Measurements from ENCODE around the gene FZD1. TPM values are rescaled to one million over a fixed set of nuclear protein-coding genes. Genes with fewer than 3 reads are reported as not detected.
"Not testable (repeated sequence)": the region's sequence is repeated elsewhere in the genome, so short reads cannot be mapped to it uniquely, and the experiment has no call there.

FZD1 gene
- total RNA-seq, 1 donor from 2014 or later: 20.6 TPM

GRCh38 chr7:91297939-91298338 lies 33.7 kb downstream of the FZD1 start:
- no peak for DNase-seq (ENCODE audit: low read depth)

GRCh38 chr7:91299952-91300775 lies 35.9 kb downstream of the FZD1 start:
- DNase-seq (ENCODE audit: low read depth): no peak

- DNase-seq (ENCODE audit: low read depth): no peak
These were observed 38.6 kb downstream of the FZD1 start for GRCh38 chr7:91302794-91303193.

- no peak for DNase-seq (ENCODE audit: low read depth)
These were observed 42.0 kb downstream of the FZD1 start for GRCh38 chr7:91306266-91306665.

- DNase-seq (ENCODE audit: low read depth): no peak
These were observed 43.2 kb downstream of the FZD1 start for GRCh38 chr7:91307467-91307866.

- not testable (repeated sequence) for DNase-seq (ENCODE audit: low read depth)
These were observed 44.0 kb downstream of the FZD1 start for GRCh38 chr7:91308191-91308590.

- DNase-seq (ENCODE audit: low read depth): peak; percentile 60
These were observed 46.7 kb downstream of the FZD1 start for GRCh38 chr7:91310830-91311460.

GRCh38 chr7:91311839-91312238 lies 47.6 kb downstream of the FZD1 start:
- peak; percentile 34 for DNase-seq (ENCODE audit: low read depth)

GRCh38 chr7:91313113-91313512 lies 48.9 kb downstream of the FZD1 start:
- DNase-seq (ENCODE audit: low read depth): no peak

- no peak for DNase-seq (ENCODE audit: low read depth)
These were observed 50.5 kb downstream of the FZD1 start for GRCh38 chr7:91314591-91315323.

- DNase-seq (ENCODE audit: low read depth): no peak
These were observed 52.2 kb downstream of the FZD1 start for GRCh38 chr7:91316426-91316825.

GRCh38 chr7:91319351-91319750 lies 55.1 kb downstream of the FZD1 start:
- peak; percentile 47 for DNase-seq (ENCODE audit: low read depth)

- no peak for DNase-seq (ENCODE audit: low read depth)
These were observed 56.3 kb downstream of the FZD1 start for GRCh38 chr7:91320366-91321078.

Data from renal cortical epithelial cell (primary cell).